ENCODE measurements around the gene SEZ6L. TPM values are rescaled to one million over a fixed set of nuclear protein-coding genes. Genes with fewer than 3 reads are reported as not detected.

Gene SEZ6L
- total and polyA plus RNA-seq, 12 donors = 0.17 to 16.3 (median 3.9) TPM; not detected in 1

DNA sequence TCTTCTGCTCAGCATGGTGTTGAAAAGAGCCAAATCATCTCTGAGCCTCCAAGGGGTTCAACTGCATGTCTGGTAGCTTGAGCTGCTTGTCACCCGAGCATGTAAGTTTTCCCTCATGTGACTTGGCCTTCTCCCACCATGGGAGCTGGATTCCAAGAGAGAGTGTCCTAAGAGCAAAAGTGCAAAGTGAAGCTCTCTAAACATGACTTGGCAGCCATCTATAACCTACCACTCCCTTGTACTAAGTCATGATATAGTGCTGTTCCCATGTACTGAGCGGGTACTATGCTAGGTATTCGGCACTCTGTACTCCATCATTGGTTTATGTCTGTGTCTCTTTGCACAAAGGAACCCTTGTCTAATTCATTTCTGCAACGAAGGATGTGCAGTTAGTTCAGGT lies 19.1 kb downstream of the SEZ6L start:
- Histone ChIP-seq H3K27ac (no peak overlapping the region), H3K4me3 (no peak overlapping the region), H3K4me1 (replicated peaks in 1 of 2) (no peaks in the 10 kb centered on the region), H3K9me3 (replicated peaks in 1 of 3) (no peaks in the 10 kb centered on the region), H3K27me3 (peaks cover 4% of the 10 kb centered on the region), H3K36me3 (replicated peaks in 1 of 2) (no peaks in the 10 kb centered on the region)
- no peak for DNase-seq
- intact Hi-C loops (cut with DNase I) = no loop called here
- TF ChIP-seq, protein P1, sequence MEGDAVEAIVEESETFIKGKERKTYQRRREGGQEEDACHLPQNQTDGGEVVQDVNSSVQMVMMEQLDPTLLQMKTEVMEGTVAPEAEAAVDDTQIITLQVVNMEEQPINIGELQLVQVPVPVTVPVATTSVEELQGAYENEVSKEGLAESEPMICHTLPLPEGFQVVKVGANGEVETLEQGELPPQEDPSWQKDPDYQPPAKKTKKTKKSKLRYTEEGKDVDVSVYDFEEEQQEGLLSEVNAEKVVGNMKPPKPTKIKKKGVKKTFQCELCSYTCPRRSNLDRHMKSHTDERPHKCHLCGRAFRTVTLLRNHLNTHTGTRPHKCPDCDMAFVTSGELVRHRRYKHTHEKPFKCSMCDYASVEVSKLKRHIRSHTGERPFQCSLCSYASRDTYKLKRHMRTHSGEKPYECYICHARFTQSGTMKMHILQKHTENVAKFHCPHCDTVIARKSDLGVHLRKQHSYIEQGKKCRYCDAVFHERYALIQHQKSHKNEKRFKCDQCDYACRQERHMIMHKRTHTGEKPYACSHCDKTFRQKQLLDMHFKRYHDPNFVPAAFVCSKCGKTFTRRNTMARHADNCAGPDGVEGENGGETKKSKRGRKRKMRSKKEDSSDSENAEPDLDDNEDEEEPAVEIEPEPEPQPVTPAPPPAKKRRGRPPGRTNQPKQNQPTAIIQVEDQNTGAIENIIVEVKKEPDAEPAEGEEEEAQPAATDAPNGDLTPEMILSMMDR (IDR thresholded peaks at IDR 0.05) = no peak
- no peak for TF ChIP-seq POLR2A (IDR thresholded peaks at IDR 0.05)
- 64 to 75% (median 69%) methylated on average over 4 of the region's 4 CpGs for WGBS, 4 donors

DNA sequence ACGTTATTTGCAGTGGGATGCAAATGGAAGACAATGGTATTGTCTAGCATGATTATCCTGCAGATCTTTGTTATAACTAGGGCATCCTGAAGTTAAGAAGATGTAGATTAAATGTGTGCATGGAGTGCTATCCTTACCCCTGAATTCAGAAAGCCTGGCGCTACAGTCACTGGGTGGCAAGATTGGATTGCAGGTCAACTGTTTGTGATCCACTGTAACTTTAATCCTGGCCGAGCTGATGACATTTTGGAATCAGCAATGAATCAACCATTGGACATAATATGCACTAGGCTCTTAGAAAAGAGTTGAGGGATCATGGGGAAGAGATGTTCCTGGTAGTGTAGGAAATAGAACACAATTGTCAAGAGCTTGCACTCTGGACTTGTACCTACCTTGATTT lies 25.1 kb downstream of the SEZ6L start:
- DNase-seq = no peak
- no peaks in the 10 kb centered on the region for H3K36me3 ChIP-seq (replicated peaks in 1 of 2)
- no peaks in the 10 kb centered on the region for H3K9me3 ChIP-seq (replicated peaks in 1 of 3)
- H3K27me3 ChIP-seq = no peaks in the 10 kb centered on the region
- H3K4me3 ChIP-seq = no peak overlapping the region
- intact Hi-C loops (cut with DNase I) = no loop called here
- 59 to 70% (median 64%) methylated on average over 3 of the region's 3 CpGs for WGBS, 4 donors
- no peak for TF ChIP-seq POLR2A (IDR thresholded peaks at IDR 0.05)
- TF ChIP-seq, protein P1 (IDR thresholded peaks at IDR 0.05) = no peak
- H3K4me1 ChIP-seq (replicated peaks in 1 of 2) = no peaks in the 10 kb centered on the region
- H3K27ac ChIP-seq = no peak overlapping the region

DNA sequence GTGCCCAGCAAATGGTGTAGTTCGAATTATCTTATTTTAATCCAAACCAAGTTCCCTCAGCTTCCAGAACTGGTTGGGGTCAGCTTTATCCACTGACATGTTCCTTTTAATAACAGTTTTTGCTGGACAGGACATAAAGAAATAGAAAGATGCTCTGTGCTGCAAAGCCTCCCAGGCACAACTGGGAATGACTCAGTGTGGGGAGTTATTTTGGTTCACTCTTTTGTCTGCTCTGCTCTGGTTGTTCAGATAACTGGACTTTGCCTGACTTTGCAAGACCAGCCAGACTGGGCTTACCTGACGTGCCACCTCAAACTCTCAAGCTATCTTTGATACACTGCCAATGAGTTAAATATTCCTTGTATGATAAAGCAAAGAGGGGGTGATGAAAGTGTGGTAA lies 25.6 kb downstream of the SEZ6L start:
- intact Hi-C loops (cut with DNase I) = no loop called here
- H3K27me3 ChIP-seq = no peaks in the 10 kb centered on the region
- WGBS, 4 donors = 61 to 81% (median 74%) methylated on average over 2 of the region's 2 CpGs
- no peaks in the 10 kb centered on the region for H3K4me1 ChIP-seq (replicated peaks in 1 of 2)
- H3K36me3 ChIP-seq (replicated peaks in 1 of 2) = no peaks in the 10 kb centered on the region
- H3K9me3 ChIP-seq (replicated peaks in 1 of 3) = no peaks in the 10 kb centered on the region
- H3K4me3 ChIP-seq = no peak overlapping the region
- DNase-seq = no peak
- no peak for TF ChIP-seq POLR2A (IDR thresholded peaks at IDR 0.05)
- TF ChIP-seq, protein P1 (IDR thresholded peaks at IDR 0.05) = no peak
- no peak overlapping the region for H3K27ac ChIP-seq

DNA sequence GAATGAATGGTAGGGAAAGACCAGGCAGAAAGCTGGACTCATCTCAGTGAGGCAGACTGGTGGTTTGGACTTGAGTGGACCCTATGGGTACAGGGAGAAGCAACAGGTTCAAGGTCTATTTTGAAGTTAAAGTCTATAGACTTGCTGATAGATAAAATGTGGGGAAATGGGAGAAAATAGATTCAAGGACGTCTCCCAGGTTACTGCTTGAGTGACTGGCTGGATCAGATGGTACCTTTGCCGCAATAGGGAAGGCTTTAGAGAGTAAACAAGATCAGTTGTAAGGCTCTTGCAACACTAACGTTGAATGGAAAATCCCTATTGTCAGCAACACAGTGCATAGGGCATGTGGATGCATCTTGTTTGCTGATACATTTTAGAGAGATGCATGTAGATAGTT lies 27.4 kb downstream of the SEZ6L start:
- intact Hi-C loops (cut with DNase I) = no loop called here
- Histone ChIP-seq H3K36me3 (replicated peaks in 1 of 2) (no peaks in the 10 kb centered on the region), H3K27ac (no peak overlapping the region), H3K4me1 (replicated peaks in 1 of 2) (no peaks in the 10 kb centered on the region), H3K27me3 (no peaks in the 10 kb centered on the region), H3K4me3 (no peak overlapping the region), H3K9me3 (replicated peaks in 1 of 3) (no peaks in the 10 kb centered on the region)
- peak in 3 of 7 donors; percentile 16 to 44 (median 23) for DNase-seq
- WGBS, 4 donors = 40 to 59% (median 49%) methylated on average over 3 of the region's 3 CpGs
- TF ChIP-seq POLR2A (IDR thresholded peaks at IDR 0.05) = no peak
- TF ChIP-seq, protein P1 (IDR thresholded peaks at IDR 0.05) = no peak

Data from adrenal gland (tissue), 12 donors.